Tibial artery (tissue), 4 donors: Measurements from ENCODE around the gene GATA6.

Source experiments
- DNase-seq, 2 donors: peaks; one replicate each; pipeline ENCODE4 v3.0.0-alpha.2; 2019
- H3K27ac ChIP-seq, 2 donors: fragments of 200-600 bp; sonication (generic) in 1 of 2; 1 replicate in 1 of 2; 2 replicates in 1 of 2; pipeline ENCODE4 v1.5.1; 2018 to 2019; ENCODE audit warnings: mild to moderate bottlenecking in 1 of 2
- H3K27me3 ChIP-seq, 2 donors: fragments of 200-600 bp; sonication (generic) in 1 of 2; one replicate each; pipeline versions ENCODE4 v1.5.1 to v1.6.0; 2016 to 2019
- H3K36me3 ChIP-seq, 3 donors: fragments of 200-600 bp; sonication (generic) in 2 of 3; one replicate each; pipeline ENCODE4 v1.5.1; 2016 to 2019; ENCODE audit warnings: mild to moderate bottlenecking in 2 of 3
- H3K4me1 ChIP-seq, 4 donors: fragments of 200-600 bp; sonication (generic) in 2 of 4; 1 replicate in 3 of 4; 2 replicates in 1 of 4; pipeline ENCODE4 v1.5.1; 2016 to 2019
- H3K4me3 ChIP-seq, 2 donors: fragments of 200-600 bp; sonication (generic) in 1 of 2; 1 replicate in 1 of 2; 2 replicates in 1 of 2; pipeline ENCODE4 v1.5.1; 2018 to 2019; ENCODE audit warnings: mild to moderate bottlenecking in 2 of 2
- H3K9me3 ChIP-seq, 3 donors: fragments of 200-600 bp; sonication (generic) in 1 of 3; one replicate each; pipeline ENCODE4 v1.5.1; 2016 to 2019
- intact Hi-C: fragments of 100-400 bp; cut with DNase I; formaldehyde crosslinking; loops from one replicate; pipeline ENCODE4 v1.15.0; 2023; ENCODE audit warnings: low total_unique reads
- TF ChIP-seq, protein P1 (sequence below), 2 experiments: fragments of 200-600 bp in 1 of 2; fragments of 450-650 bp in 1 of 2; IDR thresholded peaks; one replicate each; pipeline ENCODE4 v1.5.1; 2017 to 2019; ENCODE audit warnings: antibody characterized with exemption in 2 of 2, mild to moderate bottlenecking in 1 of 2, moderate library complexity in 1 of 2

The GATA6 gene

DNA sequence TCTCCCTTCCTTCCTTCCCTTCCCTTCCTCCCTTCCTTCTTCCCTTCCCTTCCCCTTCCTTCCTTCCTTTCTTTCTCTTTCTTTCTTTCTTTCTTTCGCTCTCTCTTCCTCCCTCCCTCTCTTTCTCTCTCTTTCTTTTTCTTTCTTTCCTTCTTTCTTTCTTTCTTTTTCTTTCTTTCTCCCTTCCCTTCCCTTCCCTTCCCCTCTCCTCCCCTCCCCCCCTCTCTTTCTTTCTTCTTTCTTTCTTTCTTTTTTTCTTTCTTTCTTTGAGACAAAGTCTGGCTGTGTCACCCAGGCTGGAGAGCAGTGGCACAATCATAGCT is 34.8 kb downstream of the GATA6 start:
- Histone ChIP-seq H3K4me3 (no peak overlapping the region), H3K9me3 (no peaks in the 10 kb centered on the region), H3K27ac (no peak overlapping the region), H3K4me1 (peaks cover 0 to 58% (median 9%) of the 10 kb centered on the region in 4 donors), H3K27me3 (no peaks in the 10 kb centered on the region), H3K36me3 (peaks cover 15 to 18% (median 16%) of the 10 kb centered on the region in 3 donors)
- DNase-seq = no peak
- intact Hi-C loops = no loop called here
- TF ChIP-seq, protein P1, sequence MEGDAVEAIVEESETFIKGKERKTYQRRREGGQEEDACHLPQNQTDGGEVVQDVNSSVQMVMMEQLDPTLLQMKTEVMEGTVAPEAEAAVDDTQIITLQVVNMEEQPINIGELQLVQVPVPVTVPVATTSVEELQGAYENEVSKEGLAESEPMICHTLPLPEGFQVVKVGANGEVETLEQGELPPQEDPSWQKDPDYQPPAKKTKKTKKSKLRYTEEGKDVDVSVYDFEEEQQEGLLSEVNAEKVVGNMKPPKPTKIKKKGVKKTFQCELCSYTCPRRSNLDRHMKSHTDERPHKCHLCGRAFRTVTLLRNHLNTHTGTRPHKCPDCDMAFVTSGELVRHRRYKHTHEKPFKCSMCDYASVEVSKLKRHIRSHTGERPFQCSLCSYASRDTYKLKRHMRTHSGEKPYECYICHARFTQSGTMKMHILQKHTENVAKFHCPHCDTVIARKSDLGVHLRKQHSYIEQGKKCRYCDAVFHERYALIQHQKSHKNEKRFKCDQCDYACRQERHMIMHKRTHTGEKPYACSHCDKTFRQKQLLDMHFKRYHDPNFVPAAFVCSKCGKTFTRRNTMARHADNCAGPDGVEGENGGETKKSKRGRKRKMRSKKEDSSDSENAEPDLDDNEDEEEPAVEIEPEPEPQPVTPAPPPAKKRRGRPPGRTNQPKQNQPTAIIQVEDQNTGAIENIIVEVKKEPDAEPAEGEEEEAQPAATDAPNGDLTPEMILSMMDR (IDR thresholded peaks at IDR 0.05) = no peak

DNA sequence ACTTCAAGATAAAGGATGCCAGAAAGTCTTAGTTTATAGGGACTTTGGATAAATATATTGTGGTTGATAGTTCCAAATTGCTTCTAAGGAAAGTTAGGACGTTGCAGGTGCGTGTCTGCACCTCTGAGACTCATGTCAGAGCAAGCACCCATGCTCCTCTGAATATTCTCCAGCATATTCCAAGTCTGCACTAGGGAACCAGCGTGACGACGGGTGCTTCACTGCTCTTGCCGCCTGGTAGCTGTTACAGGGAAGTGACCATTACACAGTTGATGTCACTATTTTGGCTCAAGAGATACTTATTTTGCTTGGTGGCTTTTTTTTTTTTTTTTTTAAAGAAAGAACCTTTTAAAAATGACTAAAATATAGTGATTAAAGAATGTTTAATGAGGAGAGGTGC is 35.6 kb downstream of the GATA6 start:
- peaks cover 15 to 18% (median 16%) of the 10 kb centered on the region in 3 donors for H3K36me3 ChIP-seq
- no peak for DNase-seq
- TF ChIP-seq, protein P1 (IDR thresholded peaks at IDR 0.05) = no peak
- H3K9me3 ChIP-seq = no peaks in the 10 kb centered on the region
- peaks cover 0 to 58% (median 9%) of the 10 kb centered on the region in 4 donors for H3K4me1 ChIP-seq
- intact Hi-C loops = no loop called here
- H3K4me3 ChIP-seq = no peak overlapping the region
- H3K27me3 ChIP-seq = no peaks in the 10 kb centered on the region
- peak overlapping the region; percentile 40 to 45 for H3K27ac ChIP-seq

DNA sequence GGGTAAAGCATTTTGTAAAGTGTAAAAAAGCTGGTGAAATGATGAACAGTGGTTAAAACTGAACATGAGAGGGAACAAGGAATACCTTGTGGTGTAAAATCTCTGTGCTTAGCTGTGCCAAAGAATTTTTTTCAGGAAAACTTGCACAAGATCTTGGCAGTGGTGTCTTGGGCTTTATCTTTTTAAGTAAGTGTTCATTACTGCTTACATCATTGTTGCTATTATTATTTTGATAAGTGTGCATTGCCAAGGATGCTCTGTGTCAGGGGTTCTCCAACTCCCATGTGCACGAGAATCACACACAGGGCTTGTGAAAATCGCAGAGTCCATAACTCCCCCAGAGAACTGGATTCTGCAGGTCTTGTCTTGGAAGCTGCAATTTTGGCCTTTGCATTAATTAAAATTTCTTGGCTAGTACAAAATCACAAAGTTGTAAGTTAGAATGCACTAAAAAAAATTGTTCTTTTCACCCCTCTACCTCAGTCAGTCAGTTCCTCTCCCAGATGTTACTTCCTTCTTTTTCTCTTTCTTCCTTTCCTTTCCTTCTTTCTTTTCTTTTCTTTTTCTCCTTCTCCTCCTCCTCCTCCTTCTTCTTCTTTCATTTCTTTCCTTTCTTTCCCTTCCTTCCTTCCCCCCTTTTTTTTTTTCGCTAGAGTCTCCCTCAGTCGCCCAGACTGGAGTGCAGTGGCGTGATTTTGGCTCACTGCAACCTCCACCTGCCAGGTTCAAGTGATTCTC is 37.8 kb downstream of the GATA6 start:
- no peak for DNase-seq
- intact Hi-C loops = no loop called here
- TF ChIP-seq, protein P1 (IDR thresholded peaks at IDR 0.05) = no peak
- Histone ChIP-seq H3K4me1 (peaks cover 0 to 72% (median 9%) of the 10 kb centered on the region in 4 donors), H3K9me3 (no peaks in the 10 kb centered on the region), H3K27ac (no peak overlapping the region), H3K4me3 (no peak overlapping the region), H3K36me3 (peaks cover 0 to 4% (median 3%) of the 10 kb centered on the region in 3 donors), H3K27me3 (no peaks in the 10 kb centered on the region)

DNA sequence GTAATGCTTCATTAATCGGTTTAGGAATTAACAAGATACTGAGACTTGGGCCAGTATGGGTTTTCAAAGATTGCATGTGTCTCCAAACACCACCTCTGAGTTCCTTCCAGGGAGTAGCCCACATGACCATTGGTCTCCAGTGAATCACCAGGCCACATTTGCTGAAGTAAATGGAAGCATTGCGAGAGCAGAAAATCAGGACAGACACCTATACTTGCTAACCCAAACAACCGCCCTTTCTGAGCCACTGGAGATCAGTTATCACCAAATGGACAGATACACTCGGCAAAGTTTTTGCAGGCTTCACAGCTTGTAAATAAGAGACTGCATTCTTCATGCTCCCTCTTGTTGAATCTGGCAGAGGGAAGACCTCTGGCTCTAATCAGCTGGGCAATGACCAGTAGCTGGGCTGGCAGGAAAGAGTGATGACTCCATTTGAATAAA is 40.9 kb downstream of the GATA6 start:
- Histone ChIP-seq H3K36me3 (no peaks in the 10 kb centered on the region), H3K27me3 (no peaks in the 10 kb centered on the region), H3K4me3 (no peak overlapping the region), H3K9me3 (no peaks in the 10 kb centered on the region), H3K27ac (peak overlapping the region; percentile 1 to 5), H3K4me1 (peaks cover 0 to 57% (median 9%) of the 10 kb centered on the region in 4 donors)
- DNase-seq = no peak
- TF ChIP-seq, protein P1 (IDR thresholded peaks at IDR 0.05) = no peak
- intact Hi-C loops = no loop called here

DNA sequence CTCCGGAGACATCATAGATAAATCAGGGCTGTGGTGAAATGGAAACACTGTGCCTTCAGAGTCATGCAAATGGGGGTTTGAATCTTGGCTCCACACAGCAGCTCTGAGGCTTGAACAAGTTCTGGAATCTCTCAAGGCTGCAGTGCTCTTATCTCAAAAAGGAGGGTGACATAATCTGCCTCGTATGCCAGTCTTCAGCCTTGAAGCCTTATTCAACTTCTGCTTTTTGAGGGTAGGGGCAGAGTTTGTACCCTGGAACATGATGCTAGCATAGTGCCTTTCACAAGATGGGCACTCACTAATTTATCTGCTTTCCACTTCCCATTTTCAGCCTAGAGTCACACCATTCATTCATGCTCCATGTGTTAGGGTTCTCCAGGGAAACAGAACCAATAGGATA is 42.3 kb downstream of the GATA6 start:
- H3K27me3 ChIP-seq = no peaks in the 10 kb centered on the region
- no peaks in the 10 kb centered on the region for H3K9me3 ChIP-seq
- H3K27ac ChIP-seq = peak overlapping the region in 1 of 2 donors; percentile 5
- H3K4me1 ChIP-seq = peaks cover 0 to 43% (median 5%) of the 10 kb centered on the region in 4 donors
- no peaks in the 10 kb centered on the region for H3K36me3 ChIP-seq
- DNase-seq = no peak
- H3K4me3 ChIP-seq = no peak overlapping the region
- TF ChIP-seq, protein P1 (IDR thresholded peaks at IDR 0.05) = no peak
- intact Hi-C loops = no loop called here
